ENCODE data around the gene PRPF40A. TPM values are rescaled to one million over a fixed set of nuclear protein-coding genes. Genes with fewer than 3 reads are reported as not detected.

PRPF40A gene
- total RNA-seq, 4 donors from 2014 or later, result 69.0 to 125 (median 81.7) TPM

GRCh38 chr2:152620985-152621384, 96.3 kb downstream of the PRPF40A start:
- no peak for ATAC-seq (ENCODE audit: low FRiP score)
- TF ChIP-seq, protein P1, sequence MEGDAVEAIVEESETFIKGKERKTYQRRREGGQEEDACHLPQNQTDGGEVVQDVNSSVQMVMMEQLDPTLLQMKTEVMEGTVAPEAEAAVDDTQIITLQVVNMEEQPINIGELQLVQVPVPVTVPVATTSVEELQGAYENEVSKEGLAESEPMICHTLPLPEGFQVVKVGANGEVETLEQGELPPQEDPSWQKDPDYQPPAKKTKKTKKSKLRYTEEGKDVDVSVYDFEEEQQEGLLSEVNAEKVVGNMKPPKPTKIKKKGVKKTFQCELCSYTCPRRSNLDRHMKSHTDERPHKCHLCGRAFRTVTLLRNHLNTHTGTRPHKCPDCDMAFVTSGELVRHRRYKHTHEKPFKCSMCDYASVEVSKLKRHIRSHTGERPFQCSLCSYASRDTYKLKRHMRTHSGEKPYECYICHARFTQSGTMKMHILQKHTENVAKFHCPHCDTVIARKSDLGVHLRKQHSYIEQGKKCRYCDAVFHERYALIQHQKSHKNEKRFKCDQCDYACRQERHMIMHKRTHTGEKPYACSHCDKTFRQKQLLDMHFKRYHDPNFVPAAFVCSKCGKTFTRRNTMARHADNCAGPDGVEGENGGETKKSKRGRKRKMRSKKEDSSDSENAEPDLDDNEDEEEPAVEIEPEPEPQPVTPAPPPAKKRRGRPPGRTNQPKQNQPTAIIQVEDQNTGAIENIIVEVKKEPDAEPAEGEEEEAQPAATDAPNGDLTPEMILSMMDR (IDR thresholded peaks at IDR 0.05), result no peak
- DNase-seq (ENCODE audit: low spot score), result no peak

DNA sequence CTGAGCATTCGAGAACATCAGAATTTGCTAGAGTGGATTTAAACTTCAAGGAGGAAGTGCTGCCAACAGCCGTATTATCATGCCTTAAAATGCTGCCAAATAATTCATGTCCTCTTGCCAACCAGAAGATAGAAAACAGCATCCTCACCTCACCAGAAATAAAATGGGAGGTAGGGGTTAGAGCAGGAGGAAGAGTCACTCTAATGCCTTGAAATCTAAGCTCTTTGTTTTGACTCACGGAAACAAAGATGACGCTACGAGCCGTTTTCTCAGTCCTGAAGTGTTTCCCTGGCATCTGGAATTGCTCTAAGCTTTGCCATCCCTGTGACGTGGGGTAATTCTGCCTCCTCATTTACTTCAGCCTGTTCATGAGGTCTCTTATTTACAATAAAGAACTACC, 97.1 kb downstream of the PRPF40A start:
- DNase-seq (ENCODE audit: low spot score), result no peak
- TF ChIP-seq, protein P1 (IDR thresholded peaks at IDR 0.05), result no peak
- ATAC-seq (ENCODE audit: low FRiP score), result peak; percentile 90

GRCh38 chr2:152618193-152618564, 99.1 kb downstream of the PRPF40A start:
- DNase-seq (ENCODE audit: low spot score) (no peak), ATAC-seq (ENCODE audit: low FRiP score) (no peak)
- TF ChIP-seq, protein P1 (IDR thresholded peaks at IDR 0.05), result no peak

GRCh38 chr2:152617456-152618192, 99.6 kb downstream of the PRPF40A start:
- no peak for DNase-seq (ENCODE audit: low spot score)
- TF ChIP-seq, protein P1 (IDR thresholded peaks at IDR 0.05), result no peak
- ATAC-seq (ENCODE audit: low FRiP score), result no peak

- no peak for ATAC-seq (ENCODE audit: low FRiP score)
- DNase-seq (ENCODE audit: low spot score), result no peak
- TF ChIP-seq, protein P1 (IDR thresholded peaks at IDR 0.05), result no peak
These were observed 102.1 kb downstream of the PRPF40A start for GRCh38 chr2:152615177-152615576.

- ATAC-seq (ENCODE audit: low FRiP score), result no peak
- TF ChIP-seq, protein P1 (IDR thresholded peaks at IDR 0.05), result no peak
These were observed 104.0 kb downstream of the PRPF40A start for GRCh38 chr2:152613235-152613634.

More at GRCh38 chr2:152613235-152613634, 104.0 kb downstream of the PRPF40A start:
- DNase-seq (ENCODE audit: low spot score), result no peak

All from omental fat pad (tissue), 4 donors.